GM12873 (cell line): ENCODE measurements around the gene JUND.

ENCODE experiments used
- CTCF ChIP-seq: IDR thresholded peaks from 2 replicates; pipeline ENCODE4 v1.5.1; 2012; ENCODE audit warnings: low read depth, mild to moderate bottlenecking, moderate library complexity, low read length, control low read depth; ENCODE audit not compliant: insufficient read depth; ENCODE audit errors: missing control alignments

JUND gene

GRCh38 chr19:18291590-18292461 lies 10.4 kb upstream of the JUND start:
- no peak for TF ChIP-seq CTCF

GRCh38 chr19:18291019-18291524 lies 9.7 kb upstream of the JUND start:
- no peak for TF ChIP-seq CTCF

GRCh38 chr19:18290302-18291018 lies 9.0 kb upstream of the JUND start:
- no peak for TF ChIP-seq CTCF

- TF ChIP-seq CTCF, result no peak
These were observed 8.3 kb upstream of the JUND start for GRCh38 chr19:18289471-18290301.

- TF ChIP-seq CTCF, result no peak
These were observed 6.7 kb upstream of the JUND start for GRCh38 chr19:18287836-18288772.

GRCh38 chr19:18286973-18287635 lies 5.7 kb upstream of the JUND start:
- no peak for TF ChIP-seq CTCF
